A673 (cell line): ENCODE data around the gene RPTOR. TPM values are rescaled to one million over a fixed set of nuclear protein-coding genes. Genes with fewer than 3 reads are reported as not detected.

ENCODE experiments used
- BruUV-seq: library from RNA; stranded (reverse); fragments of 400-500 nt; replicated peaks from 2 replicates; lab custom pipeline; 2021; lab: Mats Ljungman, UMichigan
- CTCF ChIA-PET: fragments of 300-600 bp; sonication (Branson Sonifier 250); formaldehyde crosslinking; loops from one replicate; lab custom pipeline; 2022; ENCODE audit warnings: antibody characterized with exemption; lab: Charles Lee
- POLR2A ChIA-PET: fragments of 300-600 bp; sonication (Branson Sonifier 250); formaldehyde crosslinking; loops from one replicate; lab custom pipeline; 2022; ENCODE audit warnings: antibody characterized with exemption; ENCODE audit not compliant: low non-redundant PET; lab: Charles Lee
- DNase-seq: peaks from one replicate; pipeline ENCODE4 v3.0.0-alpha.2; 2015; ENCODE audit warnings: low spot score
- H3K27ac ChIP-seq: fragments of 200-600 bp; sonication (generic); 2 replicates; pipeline ENCODE4 v1.5.1; 2016; ENCODE audit warnings: mixed run types, low read depth, mild to moderate bottlenecking, mixed read lengths, antibody characterized with exemption, low read length; ENCODE audit not compliant: poor library complexity, severe bottlenecking
- H3K27me3 ChIP-seq: fragments of 200-600 bp; sonication (generic); replicated peaks from 2 replicates; pipeline ENCODE4 v1.6.1; 2017; ENCODE audit warnings: mixed run types, low read depth, mild to moderate bottlenecking, mixed read lengths, antibody characterized with exemption, low read length; ENCODE audit not compliant: insufficient read depth, poor library complexity
- H3K36me3 ChIP-seq: fragments of 200-600 bp; sonication (generic); 2 replicates; pipeline ENCODE4 v1.6.1; 2016; ENCODE audit warnings: mixed run types, mild to moderate bottlenecking, mixed read lengths, antibody characterized with exemption, low read length; ENCODE audit not compliant: insufficient read depth, poor library complexity, severe bottlenecking
- H3K4me1 ChIP-seq: fragments of 200-600 bp; sonication (generic); 2 replicates; pipeline ENCODE4 v1.6.1; 2017; ENCODE audit warnings: mixed run types, mild to moderate bottlenecking, mixed read lengths, antibody characterized with exemption, low read length; ENCODE audit not compliant: insufficient read depth, poor library complexity, severe bottlenecking
- H3K4me3 ChIP-seq: fragments of 200-600 bp; sonication (generic); 2 replicates; pipeline ENCODE4 v1.5.1; 2016; ENCODE audit warnings: low read depth, mixed run types, mild to moderate bottlenecking, mixed read lengths, low read length; ENCODE audit not compliant: poor library complexity, severe bottlenecking
- H3K9me3 ChIP-seq: fragments of 200-600 bp; sonication (generic); 2 replicates; pipeline ENCODE4 v1.6.1; 2016; ENCODE audit warnings: mixed run types, low read depth, mild to moderate bottlenecking, mixed read lengths, antibody characterized with exemption, low read length; ENCODE audit not compliant: poor library complexity, severe bottlenecking
- CTCF ChIP-seq: fragments of 300-800, 200-600 bp; sonication (generic); conservative IDR thresholded peaks from 2 replicates; pipeline ENCODE4 v1.5.1; 2017; ENCODE audit warnings: low read depth, mild to moderate bottlenecking, antibody characterized with exemption, low read length, moderate library complexity, mixed read lengths
- EZH2 ChIP-seq: fragments of 200-600 bp; sonication (generic); IDR thresholded peaks from 2 replicates; pipeline ENCODE4 v1.6.1; 2017; ENCODE audit warnings: borderline replicate concordance, low read depth, mild to moderate bottlenecking, mixed read lengths, antibody characterized with exemption, low read length; ENCODE audit not compliant: poor library complexity, severe bottlenecking
- intact Hi-C: fragments of 100-400 bp; cut with micrococcal nuclease; formaldehyde crosslinking; loops from one replicate; pipeline ENCODE4 v1.10.0; 2022; ENCODE audit not compliant: unreplicated experiment
- total RNA-seq: library from RNA; stranded (reverse); gene quantifications from 2 replicates; pipeline ENCODE4 v1.2.3, GENCODE V29; 2021

The RPTOR gene
- total RNA-seq, 1 experiment from 2014 or later, result 55.2 TPM

DNA sequence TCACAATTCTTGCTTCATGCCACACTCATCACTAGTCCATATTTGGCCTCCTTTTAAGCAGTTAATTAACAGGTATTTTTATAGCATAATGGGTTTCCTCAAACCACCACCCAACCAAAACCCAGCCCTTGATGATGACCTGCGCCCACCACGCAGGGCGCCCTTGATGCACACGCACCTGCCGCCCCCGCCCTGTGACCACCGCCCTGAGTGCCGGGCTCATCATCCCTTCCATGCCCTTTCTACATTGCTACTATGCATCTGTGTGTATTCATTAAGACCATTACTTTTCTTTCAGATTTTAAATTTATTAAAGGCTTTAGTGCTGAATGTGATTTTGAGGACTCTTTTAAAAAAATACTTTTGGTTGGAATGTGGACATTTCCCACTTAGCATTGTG is 242.2 kb downstream of the RPTOR start:
- H3K36me3 ChIP-seq, result no peaks in the 10 kb centered on the region
- DNase-seq, result no peak
- no peaks in the 10 kb centered on the region for H3K27me3 ChIP-seq
- CTCF ChIA-PET, result no interaction called here
- intact Hi-C loops, result no loop called here
- H3K27ac ChIP-seq, result no peak overlapping the region
- TF ChIP-seq CTCF, result no peak
- no peak for TF ChIP-seq EZH2
- POLR2A ChIA-PET, result no interaction called here
- H3K9me3 ChIP-seq, result no peaks in the 10 kb centered on the region
- H3K4me3 ChIP-seq, result no peak overlapping the region
- no TSS peak for BruUV-seq
- H3K4me1 ChIP-seq, result peaks cover 35% of the 10 kb centered on the region

DNA sequence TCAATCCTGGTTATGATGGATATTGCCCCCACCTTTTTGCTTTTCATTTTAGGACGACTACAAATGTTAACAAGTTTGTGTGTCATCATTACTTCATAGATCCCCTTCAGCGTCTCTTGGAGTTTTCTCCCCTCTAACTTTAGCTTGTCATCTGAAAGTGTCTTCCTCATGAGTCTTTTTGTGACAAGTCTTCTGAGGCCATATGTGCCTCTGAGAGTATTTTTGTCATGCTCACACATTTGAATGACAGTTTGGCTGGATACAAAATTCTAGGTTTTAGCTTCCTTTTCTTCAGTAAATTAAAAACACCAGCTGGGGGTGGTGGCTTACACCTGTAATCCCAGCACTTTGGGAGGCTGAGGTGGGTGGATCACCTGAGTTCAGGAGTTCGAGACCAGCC is 243.2 kb downstream of the RPTOR start:
- Histone ChIP-seq H3K36me3 (no peaks in the 10 kb centered on the region), H3K4me3 (no peak overlapping the region), H3K4me1 (peaks cover 42% of the 10 kb centered on the region), H3K9me3 (no peaks in the 10 kb centered on the region), H3K27me3 (no peaks in the 10 kb centered on the region), H3K27ac (no peak overlapping the region)
- TF ChIP-seq CTCF, result no peak
- TF ChIP-seq EZH2, result no peak
- intact Hi-C loops, result no loop called here
- no TSS peak for BruUV-seq
- no peak for DNase-seq
- POLR2A ChIA-PET, result no interaction called here
- CTCF ChIA-PET, result no interaction called here

GRCh38 chr17:80789356-80789902 is 244.8 kb downstream of the RPTOR start:
- H3K4me1 ChIP-seq, result peaks cover 42% of the 10 kb centered on the region
- TF ChIP-seq EZH2 (no peak), CTCF (no peak)
- H3K9me3 ChIP-seq, result no peaks in the 10 kb centered on the region
- peak; percentile 92 for DNase-seq
- intact Hi-C loops, result no loop called here
- ChIA-PET CTCF (no interaction called here), POLR2A (no interaction called here)
- no TSS peak for BruUV-seq
- H3K27ac ChIP-seq, result peak overlapping the region; percentile 63
- H3K4me3 ChIP-seq, result no peak overlapping the region
- no peaks in the 10 kb centered on the region for H3K36me3 ChIP-seq
- H3K27me3 ChIP-seq, result no peaks in the 10 kb centered on the region
